Tibial nerve (tissue), 3 donors: Measurements from ENCODE around the gene JAZF1.

Source experiments
- CTCF ChIP-seq, 5 experiments: fragments of 200-600 bp in 3 of 5; fragments of 450-650 bp in 2 of 5; sonication (generic) in 3 of 5; IDR thresholded peaks; one replicate each; pipeline ENCODE4 v1.5.1; 2016 to 2019; ENCODE audit warnings: antibody characterized with exemption in 5 of 5, mild to moderate bottlenecking in 3 of 5, moderate library complexity in 2 of 5
- POLR2A ChIP-seq, 2 donors: fragments of 450-650 bp; IDR thresholded peaks; one replicate each; pipeline ENCODE4 v1.6.1; 2017; ENCODE audit warnings: antibody characterized with exemption in 2 of 2, mild to moderate bottlenecking in 2 of 2, moderate library complexity in 2 of 2

GRCh38 chr7:27795977-27796376, 384.6 kb downstream of the JAZF1 start:
- TF ChIP-seq CTCF (IDR thresholded peaks at IDR 0.05) (no peak), POLR2A (IDR thresholded peaks at IDR 0.05) (no peak)
